Naive thymus-derived CD4-positive, alpha-beta T cell (primary cell): ENCODE results near the gene MAMLD1. TPM values are rescaled to one million over a fixed set of nuclear protein-coding genes. Genes with fewer than 3 reads are reported as not detected.

Source experiments
- ATAC-seq: fragments of 150-1000 bp; cut with Tn5 transposase; 2 replicates; pipeline ENCODE4 v1.10.0; 2021; ENCODE audit warnings: mild to moderate bottlenecking, moderate library complexity
- CTCF ChIA-PET: fragments of 350-600 bp; sonication (Branson Sonifier 250); formaldehyde crosslinking; loops from one replicate; lab custom pipeline; 2021; ENCODE audit warnings: antibody characterized with exemption; lab: Charles Lee
- POLR2A ChIA-PET: fragments of 350-600 bp; sonication (Branson Sonifier 250); formaldehyde crosslinking; loops from one replicate; lab custom pipeline; 2021; ENCODE audit warnings: antibody characterized with exemption, inconsistent platforms; lab: Charles Lee
- DNase-seq, 9 donors: peaks; one replicate each; pipeline versions ENCODE4 v3.0.0 to v3.0.0-alpha.2; 2020 to 2022; ENCODE audit warnings: mixed read lengths in 1 of 9
- H3K27ac ChIP-seq: one replicate; pipeline ENCODE4 v1.7.0; 2013; ENCODE audit warnings: mild to moderate bottlenecking, low read depth, low read length, moderate library complexity
- H3K27me3 ChIP-seq, 2 donors: one replicate each; pipeline ENCODE4 v1.7.0; 2013; ENCODE audit warnings: low read length in 2 of 2, mild to moderate bottlenecking in 2 of 2, moderate library complexity in 2 of 2; ENCODE audit not compliant: control insufficient read depth in 2 of 2, insufficient read depth in 2 of 2
- H3K36me3 ChIP-seq, 3 experiments: 1 replicate in 2 of 3; 2 replicates in 1 of 3; pipeline ENCODE4 v1.7.0; 2013; ENCODE audit warnings: low read length in 3 of 3, mild to moderate bottlenecking in 3 of 3, moderate library complexity in 1 of 3; ENCODE audit not compliant: insufficient read depth in 3 of 3, control insufficient read depth in 2 of 3
- H3K4me1 ChIP-seq, 2 donors: one replicate each; pipeline ENCODE4 v1.7.0; 2013; ENCODE audit warnings: low read length in 2 of 2, mild to moderate bottlenecking in 2 of 2, moderate library complexity in 1 of 2; ENCODE audit not compliant: control insufficient read depth in 2 of 2, insufficient read depth in 2 of 2
- H3K4me3 ChIP-seq: 2 replicates; pipeline ENCODE4 v1.7.0; 2013; ENCODE audit warnings: mild to moderate bottlenecking, low read length
- H3K9me3 ChIP-seq, 3 experiments: 1 replicate in 2 of 3; 2 replicates in 1 of 3; pipeline ENCODE4 v1.7.0; 2013; ENCODE audit warnings: low read length in 3 of 3; ENCODE audit not compliant: control insufficient read depth in 2 of 3
- H3K27ac Mint-ChIP-seq, 9 donors: one replicate each; pipeline ENCODE4 v1.8.0; 2020 to 2022; ENCODE audit warnings: mixed read lengths in 9 of 9, mild to moderate bottlenecking in 8 of 9, moderate library complexity in 5 of 9, inconsistent platforms in 2 of 9
- H3K27me3 Mint-ChIP-seq, 5 donors: one replicate each; pipeline ENCODE4 v1.8.0; 2021 to 2022; ENCODE audit warnings: mixed read lengths in 5 of 5, mild to moderate bottlenecking in 1 of 5
- H3K36me3 Mint-ChIP-seq, 5 donors: one replicate each; pipeline ENCODE4 v1.8.0; 2020 to 2022; ENCODE audit warnings: mixed read lengths in 5 of 5, mild to moderate bottlenecking in 3 of 5, inconsistent platforms in 1 of 5
- H3K4me1 Mint-ChIP-seq, 7 donors: one replicate each; pipeline ENCODE4 v1.8.0; 2020 to 2022; ENCODE audit warnings: mixed read lengths in 7 of 7, mild to moderate bottlenecking in 3 of 7, inconsistent platforms in 1 of 7
- H3K4me3 Mint-ChIP-seq, 10 donors: one replicate each; pipeline ENCODE4 v1.8.0; 2020 to 2022; ENCODE audit warnings: mild to moderate bottlenecking in 10 of 10, mixed read lengths in 10 of 10, moderate library complexity in 6 of 10, inconsistent platforms in 2 of 10
- H3K9me3 Mint-ChIP-seq, 11 donors: one replicate each; pipeline ENCODE4 v1.8.0; 2020 to 2022; ENCODE audit warnings: mixed read lengths in 11 of 11, mild to moderate bottlenecking in 4 of 11, inconsistent platforms in 1 of 11, moderate library complexity in 1 of 11
- intact Hi-C, 2 donors: fragments of 100-400 bp; cut with micrococcal nuclease; formaldehyde crosslinking; loops; one replicate each; pipeline ENCODE4 v1.15.1; 2023
- polyA plus RNA-seq, 2 donors: library from polyadenylated mRNA; unstranded; fragments of 300-500 nt; fragmentation: Illumina TruSeq; gene quantifications; one replicate each; pipeline ENCODE4 v1.2.3, GENCODE V29; 2021
- total RNA-seq, 6 experiments: library from RNA in 5 of 6; stranded (reverse) in 5 of 6; gene quantifications; 1 replicate in 5 of 6; 2 replicates in 1 of 6; pipeline ENCODE4 v1.2.3 and lab custom pipeline; 2021 to 2026

The MAMLD1 gene
- total and polyA plus RNA-seq, 7 experiments from 2014 or later = 0.13 to 8.9 (median 0.36) TPM; not detected in 1

- no peak overlapping the region for H3K27ac Mint-ChIP-seq
- no peaks in the 10 kb centered on the region for H3K4me1 Mint-ChIP-seq
- intact Hi-C loops = no loop called here
Measured at GRCh38 chrX:150529587-150529986, 166.5 kb downstream of the MAMLD1 start.

GRCh38 chrX:150530821-150531220 lies 167.7 kb downstream of the MAMLD1 start:
- H3K27ac Mint-ChIP-seq = no peak overlapping the region
- H3K9me3 Mint-ChIP-seq = peaks cover 0 to 19% (median 8%) of the 10 kb centered on the region in 11 donors
- Histone ChIP-seq H3K4me3 (no peak overlapping the region), H3K9me3 (no peaks in the 10 kb centered on the region), H3K27me3 (no peaks in the 10 kb centered on the region), H3K4me1 (no peaks in the 10 kb centered on the region), H3K27ac (no peak overlapping the region), H3K36me3 (no peaks in the 10 kb centered on the region)
- intact Hi-C loops = no loop called here
- DNase-seq = no peak
- H3K36me3 Mint-ChIP-seq = peaks cover 0 to 7% (median 0%) of the 10 kb centered on the region in 5 donors
- H3K4me3 Mint-ChIP-seq = no peak overlapping the region
- ChIA-PET POLR2A (no interaction called here), CTCF (no interaction called here)
- ATAC-seq = no peak
- H3K27me3 Mint-ChIP-seq = no peaks in the 10 kb centered on the region
- H3K4me1 Mint-ChIP-seq = no peaks in the 10 kb centered on the region

More at GRCh38 chrX:150529587-150529986, 166.5 kb downstream of the MAMLD1 start:
- ATAC-seq (no peak), DNase-seq (no peak)
- no peaks in the 10 kb centered on the region for H3K27me3 Mint-ChIP-seq
- Histone ChIP-seq H3K27me3 (no peaks in the 10 kb centered on the region), H3K36me3 (no peaks in the 10 kb centered on the region), H3K4me3 (no peak overlapping the region), H3K27ac (no peak overlapping the region), H3K4me1 (no peaks in the 10 kb centered on the region), H3K9me3 (no peaks in the 10 kb centered on the region)
- H3K36me3 Mint-ChIP-seq = peaks cover 0 to 7% (median 0%) of the 10 kb centered on the region in 5 donors
- ChIA-PET POLR2A (no interaction called here), CTCF (no interaction called here)
- H3K9me3 Mint-ChIP-seq = peaks cover 0 to 10% (median 6%) of the 10 kb centered on the region in 11 donors
- no peak overlapping the region for H3K4me3 Mint-ChIP-seq

GRCh38 chrX:150531467-150531866 lies 168.3 kb downstream of the MAMLD1 start:
- no peaks in the 10 kb centered on the region for H3K27me3 Mint-ChIP-seq
- H3K36me3 Mint-ChIP-seq = peaks cover 0 to 7% (median 0%) of the 10 kb centered on the region in 5 donors
- Histone ChIP-seq H3K9me3 (no peaks in the 10 kb centered on the region), H3K36me3 (no peaks in the 10 kb centered on the region), H3K27ac (no peak overlapping the region), H3K4me3 (no peak overlapping the region), H3K27me3 (no peaks in the 10 kb centered on the region), H3K4me1 (no peaks in the 10 kb centered on the region)
- H3K27ac Mint-ChIP-seq = no peak overlapping the region
- no peaks in the 10 kb centered on the region for H3K4me1 Mint-ChIP-seq
- H3K4me3 Mint-ChIP-seq = no peak overlapping the region
- DNase-seq (no peak), ATAC-seq (no peak)
- POLR2A ChIA-PET = no interaction called here
- CTCF ChIA-PET = no interaction called here
- intact Hi-C loops = no loop called here
- H3K9me3 Mint-ChIP-seq = peaks cover 0 to 26% (median 11%) of the 10 kb centered on the region in 11 donors

- Mint-ChIP-seq H3K9me3 (peaks cover 0 to 37% (median 11%) of the 10 kb centered on the region in 11 donors), H3K27ac (no peak overlapping the region)
- no peak for ATAC-seq
Measured at GRCh38 chrX:150533863-150534262, 170.7 kb downstream of the MAMLD1 start.

GRCh38 chrX:150536455-150537116 lies 173.5 kb downstream of the MAMLD1 start:
- H3K9me3 Mint-ChIP-seq = peaks cover 0 to 37% (median 11%) of the 10 kb centered on the region in 11 donors
- no peaks in the 10 kb centered on the region for H3K4me1 Mint-ChIP-seq
- no peak for ATAC-seq
- Histone ChIP-seq H3K9me3 (no peaks in the 10 kb centered on the region), H3K4me1 (no peaks in the 10 kb centered on the region), H3K4me3 (no peak overlapping the region), H3K27ac (no peak overlapping the region), H3K27me3 (no peaks in the 10 kb centered on the region), H3K36me3 (no peaks in the 10 kb centered on the region)
- no peak overlapping the region for H3K4me3 Mint-ChIP-seq
- H3K27ac Mint-ChIP-seq = no peak overlapping the region
- H3K36me3 Mint-ChIP-seq = peaks cover 0 to 7% (median 0%) of the 10 kb centered on the region in 5 donors
- intact Hi-C loops = no loop called here
- no peaks in the 10 kb centered on the region for H3K27me3 Mint-ChIP-seq
- CTCF ChIA-PET = interaction anchor here (0.9 kb wide), 1 partner anchor 10 kb away, joined by 3 read pairs; no protein-coding TSS in a partner anchor
- POLR2A ChIA-PET = no interaction called here
- DNase-seq = no peak

More at GRCh38 chrX:150533863-150534262, 170.7 kb downstream of the MAMLD1 start:
- Histone ChIP-seq H3K4me3 (no peak overlapping the region), H3K36me3 (no peaks in the 10 kb centered on the region), H3K4me1 (no peaks in the 10 kb centered on the region), H3K9me3 (no peaks in the 10 kb centered on the region), H3K27ac (no peak overlapping the region), H3K27me3 (no peaks in the 10 kb centered on the region)
- no peak for DNase-seq
- CTCF ChIA-PET = no interaction called here
- Mint-ChIP-seq H3K4me3 (no peak overlapping the region), H3K36me3 (peaks cover 0 to 7% (median 0%) of the 10 kb centered on the region in 5 donors), H3K27me3 (no peaks in the 10 kb centered on the region), H3K4me1 (no peaks in the 10 kb centered on the region)
- intact Hi-C loops = no loop called here
- POLR2A ChIA-PET = no interaction called here

- POLR2A ChIA-PET = no interaction called here
- peaks cover 0 to 7% (median 0%) of the 10 kb centered on the region in 5 donors for H3K36me3 Mint-ChIP-seq
- no peak for DNase-seq
- H3K27ac ChIP-seq = no peak overlapping the region
- CTCF ChIA-PET = no interaction called here
- ATAC-seq = no peak
- H3K36me3 ChIP-seq = no peaks in the 10 kb centered on the region
- no peaks in the 10 kb centered on the region for H3K4me1 Mint-ChIP-seq
- no peak overlapping the region for H3K4me3 ChIP-seq
- no peaks in the 10 kb centered on the region for H3K27me3 Mint-ChIP-seq
- no peaks in the 10 kb centered on the region for H3K9me3 ChIP-seq
- no peak overlapping the region for H3K27ac Mint-ChIP-seq
- H3K4me1 ChIP-seq = no peaks in the 10 kb centered on the region
- H3K4me3 Mint-ChIP-seq = no peak overlapping the region
- intact Hi-C loops = no loop called here
- H3K9me3 Mint-ChIP-seq = peaks cover 0 to 37% (median 11%) of the 10 kb centered on the region in 11 donors
- H3K27me3 ChIP-seq = no peaks in the 10 kb centered on the region
Measured at GRCh38 chrX:150537851-150538250, 174.7 kb downstream of the MAMLD1 start.

- H3K9me3 Mint-ChIP-seq = peaks cover 0 to 16% (median 1%) of the 10 kb centered on the region in 11 donors
- intact Hi-C loops = no loop called here
- ChIA-PET CTCF (no interaction called here), POLR2A (no interaction called here)
- H3K4me3 ChIP-seq = no peak overlapping the region
- no peaks in the 10 kb centered on the region for H3K27me3 ChIP-seq
- no peaks in the 10 kb centered on the region for H3K36me3 ChIP-seq
- no peak for ATAC-seq
- peaks cover 0 to 3% of the 10 kb centered on the region in 2 donors for H3K4me1 ChIP-seq
- H3K27me3 Mint-ChIP-seq = no peaks in the 10 kb centered on the region
- H3K4me1 Mint-ChIP-seq = peaks cover 0 to 12% (median 3%) of the 10 kb centered on the region in 7 donors
- H3K36me3 Mint-ChIP-seq = peaks cover 0 to 1% (median 0%) of the 10 kb centered on the region in 5 donors
- no peak overlapping the region for H3K27ac ChIP-seq
- DNase-seq = no peak
- peak overlapping the region in 1 of 10 donors; percentile 48 for H3K4me3 Mint-ChIP-seq
- H3K27ac Mint-ChIP-seq = no peak overlapping the region
- no peaks in the 10 kb centered on the region for H3K9me3 ChIP-seq
Measured at GRCh38 chrX:150540965-150541364, 177.8 kb downstream of the MAMLD1 start.
